ENCODE measurements around the gene RAB9A.

RAB9A gene

GRCh38 chrX:13649838-13650237 lies 39.1 kb upstream of the RAB9A start:
- DNase-seq (ENCODE audit: extremely low spot score) = no peak
- ChIA-PET POLR2A (interaction anchor here (1.4 to 1.5 kb wide), 2 partner anchors 12 to 14 kb away, joined by 3 read pairs; no protein-coding TSS in a partner anchor), CTCF (interaction anchor here (2.1 kb wide), 1 partner anchor 143 kb away, joined by 9 read pairs; no protein-coding TSS in a partner anchor)
- TF ChIP-seq FOXA1 (IDR thresholded peaks at IDR 0.05) = no peak
- no peak for TF ChIP-seq SUZ12 (IDR thresholded peaks at IDR 0.05)
- TF ChIP-seq PKNOX1 (IDR thresholded peaks at IDR 0.05) = no peak
- no peak for TF ChIP-seq SP1 (IDR thresholded peaks at IDR 0.05)
- TF ChIP-seq ARNT (IDR thresholded peaks at IDR 0.05) = no peak
- TF ChIP-seq ELF4 (IDR thresholded peaks at IDR 0.05) = no peak
- no peak for TF ChIP-seq FOXK2 (IDR thresholded peaks at IDR 0.05)
- TF ChIP-seq L3MBTL2 (conservative IDR thresholded peaks at IDR 0.05) = no peak
- no peak for TF ChIP-seq BHLHE40 (IDR thresholded peaks at IDR 0.05; ENCODE audit: borderline replicate concordance)
- TF ChIP-seq CTBP1 (IDR thresholded peaks at IDR 0.05; ENCODE audit: borderline replicate concordance) = no peak
- no peak for TF ChIP-seq HDGF (IDR thresholded peaks at IDR 0.05; ENCODE audit: borderline replicate concordance)
- TF ChIP-seq ZNF384 (IDR thresholded peaks at IDR 0.05) = no peak
- no peak for TF ChIP-seq TARDBP (IDR thresholded peaks at IDR 0.05)
- no peak for TF ChIP-seq FOXM1 (IDR thresholded peaks at IDR 0.05; ENCODE audit: borderline replicate concordance)
- TF ChIP-seq NFRKB (IDR thresholded peaks at IDR 0.05) = no peak
- no peak for TF ChIP-seq LEF1 (IDR thresholded peaks at IDR 0.05; ENCODE audit: borderline replicate concordance)

GRCh38 chrX:13650318-13650717 lies 38.6 kb upstream of the RAB9A start:
- CTCF ChIA-PET = interaction anchor here (2.1 kb wide), 1 partner anchor 143 kb away, joined by 9 read pairs; no protein-coding TSS in a partner anchor
- no peak for DNase-seq (ENCODE audit: extremely low spot score)
- TF ChIP-seq BHLHE40 (IDR thresholded peaks at IDR 0.05; ENCODE audit: borderline replicate concordance) (no peak), TARDBP (IDR thresholded peaks at IDR 0.05) (no peak), NFRKB (IDR thresholded peaks at IDR 0.05) (no peak), SP1 (IDR thresholded peaks at IDR 0.05) (no peak)
- POLR2A ChIA-PET = interaction anchor here (1.3 to 1.5 kb wide), 3 partner anchors 12 to 380 kb away, joined by 3 read pairs; partner anchors contain the start of gene GEMIN8

GRCh38 chrX:13651150-13651549 lies 37.8 kb upstream of the RAB9A start:
- POLR2A ChIA-PET = interaction anchor here (1.3 kb wide), 1 partner anchor 379 kb away, joined by 3 read pairs; the partner anchor contains the start of gene GEMIN8
- TF ChIP-seq SP1 (IDR thresholded peaks at IDR 0.05) (no peak), ZNF384 (IDR thresholded peaks at IDR 0.05) (no peak), L3MBTL2 (conservative IDR thresholded peaks at IDR 0.05) (no peak), FOXA1 (IDR thresholded peaks at IDR 0.05) (no peak), ELF4 (IDR thresholded peaks at IDR 0.05) (no peak), NFRKB (IDR thresholded peaks at IDR 0.05) (no peak), PKNOX1 (IDR thresholded peaks at IDR 0.05) (no peak), FOXM1 (IDR thresholded peaks at IDR 0.05; ENCODE audit: borderline replicate concordance) (no peak), LEF1 (IDR thresholded peaks at IDR 0.05; ENCODE audit: borderline replicate concordance) (no peak), BHLHE40 (IDR thresholded peaks at IDR 0.05; ENCODE audit: borderline replicate concordance) (no peak), CTBP1 (IDR thresholded peaks at IDR 0.05; ENCODE audit: borderline replicate concordance) (no peak), HDGF (IDR thresholded peaks at IDR 0.05; ENCODE audit: borderline replicate concordance) (no peak)
- no peak for DNase-seq (ENCODE audit: extremely low spot score)
- CTCF ChIA-PET = interaction anchor here (2.1 kb wide), 1 partner anchor 144 kb away, joined by 9 read pairs; no protein-coding TSS in a partner anchor

GRCh38 chrX:13652287-13652793 lies 36.6 kb upstream of the RAB9A start:
- CTCF ChIA-PET = interaction anchor here (2.4 kb wide), 1 partner anchor 145 kb away, joined by 6 read pairs; no protein-coding TSS in a partner anchor
- POLR2A ChIA-PET = interaction anchor here (1.0 to 2.3 kb wide), 7 partner anchors 10 to 377 kb away, joined by 3 to 11 read pairs (median 4); partner anchors contain the start of genes GEMIN8, OFD1 and TRAPPC2
- DNase-seq (ENCODE audit: extremely low spot score) = no peak
- TF ChIP-seq FOXA1 (IDR thresholded peaks at IDR 0.05) (no peak), PKNOX1 (IDR thresholded peaks at IDR 0.05) (peak; percentile 65)

GRCh38 chrX:13652850-13653693 lies 35.9 kb upstream of the RAB9A start, which contains the start of gene TCEANC:
Gene TCEANC, plus strand, starts transcription at chrX:13653141. Its CDS starts 9,368 bp downstream, at chrX:13662509.
- ChIA-PET CTCF (interaction anchor here (0.6 to 2.4 kb wide), 4 partner anchors 8 to 146 kb away, joined by 3 to 6 read pairs (median 4); no protein-coding TSS in a partner anchor), POLR2A (interaction anchor here (1.0 to 2.3 kb wide), 9 partner anchors 9 to 376 kb away, joined by 3 to 11 read pairs (median 4); partner anchors contain the start of genes GEMIN8, OFD1 and TRAPPC2)
- no peak for TF ChIP-seq ARNT (IDR thresholded peaks at IDR 0.05)
- TF ChIP-seq L3MBTL2 (conservative IDR thresholded peaks at IDR 0.05) = peak; percentile 79
- TF ChIP-seq PKNOX1 (IDR thresholded peaks at IDR 0.05) = peak; percentile 70
- DNase-seq (ENCODE audit: extremely low spot score) = peak; percentile 94

All from HEK293T (cell line).